ENCODE measurements around the gene MT1F.
"Not testable (repeated sequence)": the region's sequence is repeated elsewhere in the genome, so short reads cannot be mapped to it uniquely, and the experiment has no call there.

The MT1F gene

GRCh38 chr16:56645311-56645710 lies 12.4 kb upstream of the MT1F start:
- DNase-seq (ENCODE audit: low read depth in 2 of 2): no peak

GRCh38 chr16:56645838-56646237 lies 11.9 kb upstream of the MT1F start:
- no peak for DNase-seq (ENCODE audit: low read depth in 2 of 2)

GRCh38 chr16:56647641-56648431 lies 9.9 kb upstream of the MT1F start:
- DNase-seq (ENCODE audit: low read depth in 2 of 2): no peak

- DNase-seq (ENCODE audit: low read depth in 2 of 2): no peak
Measured at GRCh38 chr16:56649271-56649670, 8.5 kb upstream of the MT1F start.

GRCh38 chr16:56649820-56650219 lies 7.9 kb upstream of the MT1F start:
- DNase-seq (ENCODE audit: low read depth in 2 of 2): no peak

GRCh38 chr16:56651586-56651985 lies 6.2 kb upstream of the MT1F start, which contains the start of gene MT1B:
MT1B (plus strand) TSS chr16:56651886; CDS start chr16:56651954, 68 bp downstream.
- DNase-seq (ENCODE audit: low read depth in 2 of 2): no peak

- no peak for DNase-seq (ENCODE audit: low read depth in 2 of 2)
Measured at GRCh38 chr16:56652600-56652999, 5.2 kb upstream of the MT1F start.

- DNase-seq (ENCODE audit: low read depth in 2 of 2): no peak
Measured at GRCh38 chr16:56653218-56653617, 4.5 kb upstream of the MT1F start.

GRCh38 chr16:56658327-56658875 lies 642 bp downstream of the MT1F start:
- no peak for DNase-seq (ENCODE audit: low read depth in 2 of 2)

- peak in 1 of 2 donors; percentile 36 for DNase-seq (ENCODE audit: low read depth in 2 of 2)
Measured at GRCh38 chr16:56662357-56663354, 4.9 kb downstream of the MT1F start.

GRCh38 chr16:56664506-56664905 lies 6.7 kb downstream of the MT1F start:
- DNase-seq (ENCODE audit: low read depth in 2 of 2): no peak

- DNase-seq (ENCODE audit: low read depth in 2 of 2): not testable (repeated sequence)
Measured at GRCh38 chr16:56665286-56666261, 7.8 kb downstream of the MT1F start.

- DNase-seq (ENCODE audit: low read depth in 2 of 2): peak; percentile 39 to 55
Measured at GRCh38 chr16:56667581-56668571, 10.1 kb downstream of the MT1F start, which contains the start of gene MT1G. MT1G (minus strand) TSS chr16:56668065; CDS start chr16:56667993, 72 bp downstream.

- peak; percentile 41 to 52 for DNase-seq (ENCODE audit: low read depth in 2 of 2)
Measured at GRCh38 chr16:56669005-56669839, 11.5 kb downstream of the MT1F start, which contains the start of gene MT1H. MT1H (plus strand) TSS chr16:56669814; CDS start chr16:56669885, 71 bp downstream.

- no peak for DNase-seq (ENCODE audit: low read depth in 2 of 2)
Measured at GRCh38 chr16:56669840-56670619, 12.3 kb downstream of the MT1F start.

GRCh38 chr16:56670620-56670934 lies 12.8 kb downstream of the MT1F start:
- no peak for DNase-seq (ENCODE audit: low read depth in 2 of 2)

- DNase-seq (ENCODE audit: low read depth in 2 of 2): not testable (repeated sequence)
Measured at GRCh38 chr16:56671691-56672090, 13.9 kb downstream of the MT1F start.

- DNase-seq (ENCODE audit: low read depth in 2 of 2): not testable (repeated sequence)
Measured at GRCh38 chr16:56672171-56672570, 14.4 kb downstream of the MT1F start.

All from stimulated activated CD8-positive, alpha-beta memory T cell treated with anti-CD3 and anti-CD28 coated beads, Interleukin-15, amount 100 ng/mL, for 48 hours (primary cell).